ENCODE measurements around the gene GLS2.

The GLS2 gene

DNA sequence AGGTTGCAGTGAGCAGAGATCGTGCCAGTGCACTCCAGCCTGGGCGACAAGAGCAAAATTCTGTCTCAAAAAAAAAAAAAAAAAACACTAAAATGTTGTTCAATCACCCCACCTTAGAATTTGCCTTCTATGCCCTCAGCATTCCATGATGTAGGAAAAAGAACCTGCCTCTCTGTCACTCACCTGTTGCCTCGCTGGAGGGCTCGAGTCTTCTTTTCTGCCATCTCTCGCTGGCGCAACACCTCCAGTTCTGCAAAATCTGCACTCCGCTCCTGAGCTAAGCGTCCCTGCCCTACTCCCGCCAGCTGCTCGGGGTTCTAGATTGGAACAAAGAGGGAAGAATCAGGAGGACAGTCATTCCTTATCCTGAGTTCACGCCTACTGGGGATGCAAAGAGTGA, 56.7 kb downstream of the GLS2 start:
- H3K36me3 ChIP-seq (ENCODE audit: insufficient read depth, low read length) = peaks cover 11% of the 10 kb centered on the region
- no peaks in the 10 kb centered on the region for H3K9me3 ChIP-seq (replicated peaks; ENCODE audit: low read length)
- H3K4me1 ChIP-seq (ENCODE audit: control insufficient read depth, insufficient read depth, low read length) = no peaks in the 10 kb centered on the region
- H3K4me2 ChIP-seq (ENCODE audit: low read length) = no peak overlapping the region
- no peak overlapping the region for H3K9ac ChIP-seq (ENCODE audit: low read depth, low read length)
- no peak overlapping the region for H3K4me3 ChIP-seq (ENCODE audit: low read length)
- H3K27me3 ChIP-seq (ENCODE audit: control insufficient read depth, insufficient read depth, low read length) = no peaks in the 10 kb centered on the region

- no peaks in the 10 kb centered on the region for H3K9me3 ChIP-seq (replicated peaks; ENCODE audit: low read length)
- H3K36me3 ChIP-seq (ENCODE audit: insufficient read depth, low read length) = peaks cover 30% of the 10 kb centered on the region
- no peak overlapping the region for H3K4me2 ChIP-seq (ENCODE audit: low read length)
- no peaks in the 10 kb centered on the region for H3K27me3 ChIP-seq (ENCODE audit: control insufficient read depth, insufficient read depth, low read length)
- H3K4me1 ChIP-seq (ENCODE audit: control insufficient read depth, insufficient read depth, low read length) = no peaks in the 10 kb centered on the region
- H3K4me3 ChIP-seq (ENCODE audit: low read length) = no peak overlapping the region
- H3K9ac ChIP-seq (ENCODE audit: low read depth, low read length) = no peak overlapping the region
Observed at GRCh38 chr12:56425940-56426438, 62.0 kb downstream of the GLS2 start.

- H3K4me3 ChIP-seq (ENCODE audit: low read length) = no peak overlapping the region
- H3K4me2 ChIP-seq (ENCODE audit: low read length) = no peak overlapping the region
- H3K27me3 ChIP-seq (ENCODE audit: control insufficient read depth, insufficient read depth, low read length) = no peaks in the 10 kb centered on the region
- H3K9ac ChIP-seq (ENCODE audit: low read depth, low read length) = no peak overlapping the region
- peaks cover 36% of the 10 kb centered on the region for H3K36me3 ChIP-seq (ENCODE audit: insufficient read depth, low read length)
- H3K9me3 ChIP-seq (replicated peaks; ENCODE audit: low read length) = no peaks in the 10 kb centered on the region
- H3K4me1 ChIP-seq (ENCODE audit: control insufficient read depth, insufficient read depth, low read length) = no peaks in the 10 kb centered on the region
Observed at GRCh38 chr12:56425193-56425592, 62.8 kb downstream of the GLS2 start.
